Thyroid gland (tissue), 4 donors: Measurements from ENCODE around the gene ZNF778.

Source experiments
- POLR2A ChIP-seq, 2 donors: fragments of 450-650 bp; IDR thresholded peaks; one replicate each; pipeline ENCODE4 v1.6.1; 2017; ENCODE audit warnings: antibody characterized with exemption in 2 of 2, mild to moderate bottlenecking in 2 of 2, moderate library complexity in 1 of 2
- TF ChIP-seq, protein P1 (sequence below), 6 experiments: fragments of 200-600 bp in 3 of 6; fragments of 450-650 bp in 3 of 6; sonication (generic) in 3 of 6; IDR thresholded peaks; one replicate each; pipeline ENCODE4 v1.5.1; 2016 to 2019; ENCODE audit warnings: antibody characterized with exemption in 6 of 6, mild to moderate bottlenecking in 2 of 6, inconsistent platforms in 1 of 6, moderate library complexity in 1 of 6

DNA sequence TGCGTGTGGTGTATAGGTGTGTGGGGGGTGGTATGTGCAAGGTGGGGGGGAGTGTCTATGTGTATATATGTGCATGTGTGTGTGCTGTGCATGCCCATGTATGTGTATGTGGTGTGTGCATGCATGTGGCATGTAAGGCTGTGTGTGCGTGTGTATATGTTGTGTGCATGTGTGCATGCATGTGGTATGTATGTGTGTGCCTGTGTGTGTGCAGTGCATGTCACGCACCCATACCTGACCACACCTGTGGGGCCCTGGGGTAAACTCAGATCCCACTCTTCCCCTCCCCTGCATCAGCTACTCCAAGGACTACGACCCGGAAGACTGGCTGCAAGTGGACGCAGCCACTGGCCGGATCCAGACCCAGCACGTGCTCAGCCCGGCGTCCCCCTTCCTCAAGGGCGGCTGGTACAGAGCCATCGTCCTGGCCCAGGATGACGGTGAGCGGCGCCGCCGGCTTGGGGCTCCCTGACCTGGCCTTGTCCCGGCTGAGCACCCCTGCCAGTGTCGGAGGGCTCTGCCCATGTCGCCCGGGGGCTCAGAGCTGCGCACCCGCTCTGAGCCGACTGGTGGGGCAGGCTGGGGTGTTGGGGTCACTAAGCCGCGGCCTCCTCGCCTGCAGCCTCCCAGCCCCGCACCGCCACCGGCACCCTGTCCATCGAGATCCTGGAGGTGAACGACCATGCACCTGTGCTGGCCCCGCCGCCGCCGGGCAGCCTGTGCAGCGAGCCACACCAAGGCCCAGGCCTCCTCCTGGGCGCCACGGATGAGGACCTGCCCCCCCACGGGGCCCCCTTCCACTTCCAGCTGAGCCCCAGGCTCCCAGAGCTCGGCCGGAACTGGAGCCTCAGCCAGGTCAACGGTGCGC is 26.2 kb upstream of the ZNF778 start:
- no peak for TF ChIP-seq POLR2A (IDR thresholded peaks at IDR 0.05)
- TF ChIP-seq, protein P1, sequence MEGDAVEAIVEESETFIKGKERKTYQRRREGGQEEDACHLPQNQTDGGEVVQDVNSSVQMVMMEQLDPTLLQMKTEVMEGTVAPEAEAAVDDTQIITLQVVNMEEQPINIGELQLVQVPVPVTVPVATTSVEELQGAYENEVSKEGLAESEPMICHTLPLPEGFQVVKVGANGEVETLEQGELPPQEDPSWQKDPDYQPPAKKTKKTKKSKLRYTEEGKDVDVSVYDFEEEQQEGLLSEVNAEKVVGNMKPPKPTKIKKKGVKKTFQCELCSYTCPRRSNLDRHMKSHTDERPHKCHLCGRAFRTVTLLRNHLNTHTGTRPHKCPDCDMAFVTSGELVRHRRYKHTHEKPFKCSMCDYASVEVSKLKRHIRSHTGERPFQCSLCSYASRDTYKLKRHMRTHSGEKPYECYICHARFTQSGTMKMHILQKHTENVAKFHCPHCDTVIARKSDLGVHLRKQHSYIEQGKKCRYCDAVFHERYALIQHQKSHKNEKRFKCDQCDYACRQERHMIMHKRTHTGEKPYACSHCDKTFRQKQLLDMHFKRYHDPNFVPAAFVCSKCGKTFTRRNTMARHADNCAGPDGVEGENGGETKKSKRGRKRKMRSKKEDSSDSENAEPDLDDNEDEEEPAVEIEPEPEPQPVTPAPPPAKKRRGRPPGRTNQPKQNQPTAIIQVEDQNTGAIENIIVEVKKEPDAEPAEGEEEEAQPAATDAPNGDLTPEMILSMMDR (IDR thresholded peaks at IDR 0.05): no peak
